GM23338 (cell line): ENCODE measurements around the gene PPCS. TPM values are rescaled to one million over a fixed set of nuclear protein-coding genes. Genes with fewer than 3 reads are reported as not detected.

Experiments used
- ETS1 ChIP-seq: IDR thresholded peaks from 2 replicates; pipeline ENCODE4 v1.6.1; 2016; ENCODE audit warnings: antibody characterized with exemption
- EZH2 ChIP-seq: fragments of 200-600 bp; sonication (generic); IDR thresholded peaks from one replicate; pipeline ENCODE4 v1.8.0; 2017; ENCODE audit warnings: antibody characterized with exemption, mild to moderate bottlenecking, low read depth; ENCODE audit not compliant: unreplicated experiment
- EZH2phosphoT487 ChIP-seq: fragments of 200-600 bp; sonication (generic); IDR thresholded peaks from one replicate; pipeline ENCODE4 v1.8.1; 2018; ENCODE audit warnings: antibody characterized with exemption; ENCODE audit not compliant: unreplicated experiment
- NANOG ChIP-seq: IDR thresholded peaks from 2 replicates; pipeline ENCODE4 v1.6.1; 2016; ENCODE audit warnings: antibody characterized with exemption, borderline replicate concordance
- REST ChIP-seq: IDR thresholded peaks from one replicate; pipeline ENCODE4 v1.6.1; 2018; ENCODE audit warnings: antibody characterized with exemption; ENCODE audit not compliant: unreplicated experiment
- polyA plus RNA-seq: library from polyadenylated mRNA; unstranded; fragments of >200 nt; fragmentation: Nextera tagmentation; extraction: Ambion mirVana; gene quantifications from 2 replicates; pipeline ENCODE4 v1.2.1, GENCODE V29; 2016
- total RNA-seq: library from RNA; depleted of rRNA; stranded (reverse); fragments of >200 nt; shearing (Covaris generic); gene quantifications from 2 replicates; pipeline ENCODE4 v1.2.3, GENCODE V29; 2014
- TF ChIP-seq, protein P1 (sequence below): fragments of 250-450 bp; sonication (Bioruptor Pico); IDR thresholded peaks from 2 replicates; pipeline ENCODE4 v1.5.0; 2020; ENCODE audit warnings: mild to moderate bottlenecking, moderate library complexity
- TF ChIP-seq, protein P2 (sequence below), 2 experiments: fragments of 200-600 bp in 1 of 2; sonication (generic) in 1 of 2; conservative IDR thresholded peaks; 2 replicates each; pipeline versions ENCODE4 v1.5.1 to v1.6.1; 2016 to 2017; ENCODE audit warnings: antibody characterized with exemption in 2 of 2, low read depth in 2 of 2, mild to moderate bottlenecking in 2 of 2, moderate library complexity in 1 of 2

Gene PPCS
- total and polyA plus RNA-seq, 2 experiments from 2014 or later, result 35.6 to 47.6 TPM

DNA sequence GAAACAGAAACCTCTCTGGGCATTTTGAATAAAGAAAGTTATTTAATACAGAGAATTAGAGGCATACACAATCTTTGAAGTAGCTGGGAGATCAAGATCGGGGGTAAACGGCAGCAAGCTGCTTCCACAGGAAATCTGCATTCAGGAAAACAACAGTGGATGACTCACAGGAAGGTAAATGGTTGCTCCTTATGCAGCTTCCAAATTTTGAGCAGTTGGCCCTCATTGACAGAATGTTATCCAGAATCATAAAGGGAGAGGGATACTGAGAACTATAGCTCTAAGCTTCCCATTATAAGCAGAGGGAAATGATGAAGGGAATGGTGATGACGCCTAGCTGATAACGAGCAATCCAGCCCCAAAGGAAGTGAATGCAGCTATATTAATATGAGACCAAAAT, 29.1 kb upstream of the PPCS start (continued):
- TF ChIP-seq, protein P1, sequence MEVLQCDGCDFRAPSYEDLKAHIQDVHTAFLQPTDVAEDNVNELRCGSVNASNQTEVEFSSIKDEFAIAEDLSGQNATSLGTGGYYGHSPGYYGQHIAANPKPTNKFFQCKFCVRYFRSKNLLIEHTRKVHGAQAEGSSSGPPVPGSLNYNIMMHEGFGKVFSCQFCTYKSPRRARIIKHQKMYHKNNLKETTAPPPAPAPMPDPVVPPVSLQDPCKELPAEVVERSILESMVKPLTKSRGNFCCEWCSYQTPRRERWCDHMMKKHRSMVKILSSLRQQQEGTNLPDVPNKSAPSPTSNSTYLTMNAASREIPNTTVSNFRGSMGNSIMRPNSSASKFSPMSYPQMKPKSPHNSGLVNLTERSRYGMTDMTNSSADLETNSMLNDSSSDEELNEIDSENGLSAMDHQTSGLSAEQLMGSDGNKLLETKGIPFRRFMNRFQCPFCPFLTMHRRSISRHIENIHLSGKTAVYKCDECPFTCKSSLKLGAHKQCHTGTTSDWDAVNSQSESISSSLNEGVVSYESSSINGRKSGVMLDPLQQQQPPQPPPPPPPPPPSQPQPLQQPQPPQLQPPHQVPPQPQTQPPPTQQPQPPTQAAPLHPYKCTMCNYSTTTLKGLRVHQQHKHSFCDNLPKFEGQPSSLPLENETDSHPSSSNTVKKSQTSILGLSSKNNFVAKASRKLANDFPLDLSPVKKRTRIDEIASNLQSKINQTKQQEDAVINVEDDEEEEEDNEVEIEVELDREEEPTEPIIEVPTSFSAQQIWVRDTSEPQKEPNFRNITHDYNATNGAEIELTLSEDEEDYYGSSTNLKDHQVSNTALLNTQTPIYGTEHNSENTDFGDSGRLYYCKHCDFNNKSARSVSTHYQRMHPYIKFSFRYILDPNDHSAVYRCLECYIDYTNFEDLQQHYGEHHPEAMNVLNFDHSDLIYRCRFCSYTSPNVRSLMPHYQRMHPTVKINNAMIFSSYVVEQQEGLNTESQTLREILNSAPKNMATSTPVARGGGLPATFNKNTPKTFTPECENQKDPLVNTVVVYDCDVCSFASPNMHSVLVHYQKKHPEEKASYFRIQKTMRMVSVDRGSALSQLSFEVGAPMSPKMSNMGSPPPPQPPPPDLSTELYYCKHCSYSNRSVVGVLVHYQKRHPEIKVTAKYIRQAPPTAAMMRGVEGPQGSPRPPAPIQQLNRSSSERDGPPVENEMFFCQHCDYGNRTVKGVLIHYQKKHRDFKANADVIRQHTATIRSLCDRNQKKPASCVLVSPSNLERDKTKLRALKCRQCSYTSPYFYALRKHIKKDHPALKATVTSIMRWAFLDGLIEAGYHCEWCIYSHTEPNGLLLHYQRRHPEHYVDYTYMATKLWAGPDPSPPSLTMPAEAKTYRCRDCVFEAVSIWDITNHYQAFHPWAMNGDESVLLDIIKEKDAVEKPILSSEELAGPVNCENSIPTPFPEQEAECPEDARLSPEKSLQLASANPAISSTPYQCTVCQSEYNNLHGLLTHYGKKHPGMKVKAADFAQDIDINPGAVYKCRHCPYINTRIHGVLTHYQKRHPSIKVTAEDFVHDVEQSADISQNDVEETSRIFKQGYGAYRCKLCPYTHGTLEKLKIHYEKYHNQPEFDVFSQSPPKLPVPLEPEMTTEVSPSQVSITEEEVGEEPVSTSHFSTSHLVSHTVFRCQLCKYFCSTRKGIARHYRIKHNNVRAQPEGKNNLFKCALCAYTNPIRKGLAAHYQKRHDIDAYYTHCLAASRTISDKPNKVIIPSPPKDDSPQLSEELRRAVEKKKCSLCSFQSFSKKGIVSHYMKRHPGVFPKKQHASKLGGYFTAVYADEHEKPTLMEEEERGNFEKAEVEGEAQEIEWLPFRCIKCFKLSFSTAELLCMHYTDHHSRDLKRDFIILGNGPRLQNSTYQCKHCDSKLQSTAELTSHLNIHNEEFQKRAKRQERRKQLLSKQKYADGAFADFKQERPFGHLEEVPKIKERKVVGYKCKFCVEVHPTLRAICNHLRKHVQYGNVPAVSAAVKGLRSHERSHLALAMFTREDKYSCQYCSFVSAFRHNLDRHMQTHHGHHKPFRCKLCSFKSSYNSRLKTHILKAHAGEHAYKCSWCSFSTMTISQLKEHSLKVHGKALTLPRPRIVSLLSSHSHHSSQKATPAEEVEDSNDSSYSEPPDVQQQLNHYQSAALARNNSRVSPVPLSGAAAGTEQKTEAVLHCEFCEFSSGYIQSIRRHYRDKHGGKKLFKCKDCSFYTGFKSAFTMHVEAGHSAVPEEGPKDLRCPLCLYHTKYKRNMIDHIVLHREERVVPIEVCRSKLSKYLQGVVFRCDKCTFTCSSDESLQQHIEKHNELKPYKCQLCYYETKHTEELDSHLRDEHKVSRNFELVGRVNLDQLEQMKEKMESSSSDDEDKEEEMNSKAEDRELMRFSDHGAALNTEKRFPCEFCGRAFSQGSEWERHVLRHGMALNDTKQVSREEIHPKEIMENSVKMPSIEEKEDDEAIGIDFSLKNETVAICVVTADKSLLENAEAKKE, result no peak
- TF ChIP-seq REST (no peak), EZH2 (no peak), NANOG (no peak), ETS1 (no peak), EZH2phosphoT487 (no peak)
- TF ChIP-seq, protein P2, sequence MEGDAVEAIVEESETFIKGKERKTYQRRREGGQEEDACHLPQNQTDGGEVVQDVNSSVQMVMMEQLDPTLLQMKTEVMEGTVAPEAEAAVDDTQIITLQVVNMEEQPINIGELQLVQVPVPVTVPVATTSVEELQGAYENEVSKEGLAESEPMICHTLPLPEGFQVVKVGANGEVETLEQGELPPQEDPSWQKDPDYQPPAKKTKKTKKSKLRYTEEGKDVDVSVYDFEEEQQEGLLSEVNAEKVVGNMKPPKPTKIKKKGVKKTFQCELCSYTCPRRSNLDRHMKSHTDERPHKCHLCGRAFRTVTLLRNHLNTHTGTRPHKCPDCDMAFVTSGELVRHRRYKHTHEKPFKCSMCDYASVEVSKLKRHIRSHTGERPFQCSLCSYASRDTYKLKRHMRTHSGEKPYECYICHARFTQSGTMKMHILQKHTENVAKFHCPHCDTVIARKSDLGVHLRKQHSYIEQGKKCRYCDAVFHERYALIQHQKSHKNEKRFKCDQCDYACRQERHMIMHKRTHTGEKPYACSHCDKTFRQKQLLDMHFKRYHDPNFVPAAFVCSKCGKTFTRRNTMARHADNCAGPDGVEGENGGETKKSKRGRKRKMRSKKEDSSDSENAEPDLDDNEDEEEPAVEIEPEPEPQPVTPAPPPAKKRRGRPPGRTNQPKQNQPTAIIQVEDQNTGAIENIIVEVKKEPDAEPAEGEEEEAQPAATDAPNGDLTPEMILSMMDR (conservative IDR thresholded peaks at IDR 0.05; ENCODE audit: low read depth in 2 of 2), result no peak
